Heart right ventricle (tissue), 16 donors: Measurements from ENCODE around the gene DDX39A. TPM values are rescaled to one million over a fixed set of nuclear protein-coding genes. Genes with fewer than 3 reads are reported as not detected.

Experiments used
- ATAC-seq, 8 donors: fragments of 200-7000 bp; cut with Tn5 transposase; one replicate each; pipeline ENCODE4 v1.9.1; 2020; ENCODE audit warnings: mild to moderate bottlenecking in 8 of 8, moderate library complexity in 8 of 8, moderate number of reproducible peaks in 1 of 8
- DNase-seq, 2 donors: peaks; one replicate each; pipeline ENCODE4 v3.0.0-alpha.2; 2020
- H3K27ac ChIP-seq, 10 donors: fragments of 200-600 bp; sonication (generic) in 2 of 10; one replicate each; pipeline versions ENCODE4 v1.5.0 to v1.8.0; 2020 to 2022; ENCODE audit warnings: mild to moderate bottlenecking in 3 of 10
- H3K27me3 ChIP-seq, 7 donors: fragments of 200-600 bp; one replicate each; pipeline ENCODE4 v1.8.0; 2021 to 2022; ENCODE audit warnings: mild to moderate bottlenecking in 2 of 7
- H3K36me3 ChIP-seq, 9 donors: fragments of 200-600 bp; sonication (generic) in 1 of 9; one replicate each; pipeline versions ENCODE4 v1.5.0 to v1.8.0; 2020 to 2022; ENCODE audit warnings: mild to moderate bottlenecking in 2 of 9
- H3K4me1 ChIP-seq, 9 donors: fragments of 200-600 bp; sonication (generic) in 1 of 9; one replicate each; pipeline versions ENCODE4 v1.5.0 to v1.8.0; 2020 to 2022; ENCODE audit warnings: mild to moderate bottlenecking in 4 of 9
- H3K4me3 ChIP-seq, 10 donors: fragments of 200-600 bp; sonication (generic) in 2 of 10; one replicate each; pipeline versions ENCODE4 v1.5.0 to v1.8.0; 2020 to 2022; ENCODE audit warnings: mild to moderate bottlenecking in 7 of 10, moderate library complexity in 2 of 10
- H3K9me3 ChIP-seq, 11 donors: fragments of 200-600 bp in 10 of 11; sonication (generic) in 2 of 11; one replicate each; pipeline versions ENCODE4 v1.5.0 to v1.8.0; 2013 to 2022; ENCODE audit warnings: mild to moderate bottlenecking in 2 of 11, control low read depth in 1 of 11, moderate library complexity in 1 of 11
- WGBS, 2 donors: extraction: QIAGEN DNeasy Blood & Tissue Kit; methylation state at CpG; one replicate each; pipeline ENCODE4 v1.1.7; 2013; ENCODE audit warnings: inconsistent platforms in 1 of 2; 5-methylcytosine and 5-hydroxymethylcytosine counted together
- intact Hi-C, 10 donors: fragments of 100-400 bp; cut with DNase I; formaldehyde crosslinking; loops; one replicate each; pipeline versions ENCODE4 v1.11.1 to v1.14.2; 2022
- polyA plus RNA-seq, 2 donors: library from polyadenylated mRNA; stranded (reverse); fragments of 200-250 nt; gene quantifications; one replicate each; pipeline ENCODE4 v1.2.3, GENCODE V29; 2013
- total RNA-seq, 10 donors: library from RNA; stranded (reverse); fragmentation: NEBNext Ultra II Directional in 3 of 10; extraction: Animal tissue kit (Norgen Biotek cat#: 25700) in 3 of 10; gene quantifications; one replicate each; pipeline versions ENCODE4 v1.2.1 to v1.2.4, GENCODE V29; 2021 to 2023
- TF ChIP-seq, protein P1 (sequence below), 9 donors: fragments of 200-600 bp; sonication (generic) in 2 of 9; IDR thresholded peaks; one replicate each; pipeline versions ENCODE4 v1.5.0 to v1.8.0; 2021 to 2022; ENCODE audit warnings: antibody characterized with exemption in 9 of 9, mild to moderate bottlenecking in 5 of 9, moderate library complexity in 1 of 9
- donor health status: Arrhythmogenic right ventricular cardiomyopathy.
- donor health status: ischemic (EF 13 %, LVEDD 7.1; RV severe dilation, severe dysfunction).
- donor health status: healthy with polysubstance abuse.
- donor health status: DM: no; HTN: yes; CAD: no.
- donor health status: DM: no; HTN: no; CAD: no.
- donor health status: ischemic (EF 25% LVEDD 6.9; RV normal size, moderate dysfunction).
- donor health status: ischemic (EF 25% LVEDD 5.7; RV mildly dilated, moderate dysfunction).
- donor health status: healthy.
- donor health status: DM: yes; HTN: yes; CAD: no.
- donor health status: Ischemic cardiomyopathy.
- donor health status: ischemic (EF 35%, LVEDD 5.7; RV mildly dilated, moderate dysfunction).
- donor health status: nonischemic (EF 11% LVEDD 7.7; RV severe dilation, severe dysfunction).
- donor health status: DM: yes; HTN: yes; CAD: no.
- donor health status: PGD.
- donor health status: ischemic (EF 29% LVEDD 5.4; RV normal size, mild dysfunction).
- donor health status: nonischemic (EF 23%, LVEDD 6.1; RV moderate dilation, normal function).

DDX39A gene
- total and polyA plus RNA-seq, 12 donors, result 15.4 to 110 (median 24.3) TPM

DNA sequence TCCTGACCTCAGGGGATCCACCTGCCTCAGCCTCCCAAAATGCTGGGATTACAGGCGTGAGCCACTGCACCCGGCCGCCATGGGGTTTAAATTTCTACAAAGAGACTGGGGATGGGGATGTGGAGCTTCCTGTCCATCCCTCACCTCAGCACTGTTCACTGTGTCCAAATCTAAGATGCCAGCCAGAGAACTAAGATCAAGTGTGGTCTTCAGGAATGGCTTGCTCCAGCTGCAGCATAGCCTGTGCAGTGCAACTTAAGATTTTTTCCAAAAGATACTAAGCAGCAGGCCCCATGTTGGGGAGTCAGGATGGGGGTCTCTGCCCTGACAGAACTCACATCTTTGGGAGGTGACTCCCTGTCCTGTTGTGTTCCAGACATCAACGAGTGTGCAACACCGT, 28.6 kb downstream of the DDX39A start:
- H3K27ac ChIP-seq, result no peak overlapping the region
- H3K9me3 ChIP-seq, result no peaks in the 10 kb centered on the region
- no peak for ATAC-seq
- no peak overlapping the region for H3K4me3 ChIP-seq
- intact Hi-C loops, result loop anchor here in 1 of 10 donors (10.0 kb wide), 1 partner anchor 374 kb away; no protein-coding TSS in a partner anchor
- TF ChIP-seq, protein P1, sequence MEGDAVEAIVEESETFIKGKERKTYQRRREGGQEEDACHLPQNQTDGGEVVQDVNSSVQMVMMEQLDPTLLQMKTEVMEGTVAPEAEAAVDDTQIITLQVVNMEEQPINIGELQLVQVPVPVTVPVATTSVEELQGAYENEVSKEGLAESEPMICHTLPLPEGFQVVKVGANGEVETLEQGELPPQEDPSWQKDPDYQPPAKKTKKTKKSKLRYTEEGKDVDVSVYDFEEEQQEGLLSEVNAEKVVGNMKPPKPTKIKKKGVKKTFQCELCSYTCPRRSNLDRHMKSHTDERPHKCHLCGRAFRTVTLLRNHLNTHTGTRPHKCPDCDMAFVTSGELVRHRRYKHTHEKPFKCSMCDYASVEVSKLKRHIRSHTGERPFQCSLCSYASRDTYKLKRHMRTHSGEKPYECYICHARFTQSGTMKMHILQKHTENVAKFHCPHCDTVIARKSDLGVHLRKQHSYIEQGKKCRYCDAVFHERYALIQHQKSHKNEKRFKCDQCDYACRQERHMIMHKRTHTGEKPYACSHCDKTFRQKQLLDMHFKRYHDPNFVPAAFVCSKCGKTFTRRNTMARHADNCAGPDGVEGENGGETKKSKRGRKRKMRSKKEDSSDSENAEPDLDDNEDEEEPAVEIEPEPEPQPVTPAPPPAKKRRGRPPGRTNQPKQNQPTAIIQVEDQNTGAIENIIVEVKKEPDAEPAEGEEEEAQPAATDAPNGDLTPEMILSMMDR (IDR thresholded peaks at IDR 0.05), result no peak
- no peak for DNase-seq
- H3K36me3 ChIP-seq, result peaks cover 4 to 82% (median 31%) of the 10 kb centered on the region in 9 donors
- WGBS, 2 donors, result 94% methylated on average over 5 of the region's 5 CpGs
- peaks cover 0 to 25% (median 0%) of the 10 kb centered on the region in 9 donors for H3K4me1 ChIP-seq
- no peaks in the 10 kb centered on the region for H3K27me3 ChIP-seq

DNA sequence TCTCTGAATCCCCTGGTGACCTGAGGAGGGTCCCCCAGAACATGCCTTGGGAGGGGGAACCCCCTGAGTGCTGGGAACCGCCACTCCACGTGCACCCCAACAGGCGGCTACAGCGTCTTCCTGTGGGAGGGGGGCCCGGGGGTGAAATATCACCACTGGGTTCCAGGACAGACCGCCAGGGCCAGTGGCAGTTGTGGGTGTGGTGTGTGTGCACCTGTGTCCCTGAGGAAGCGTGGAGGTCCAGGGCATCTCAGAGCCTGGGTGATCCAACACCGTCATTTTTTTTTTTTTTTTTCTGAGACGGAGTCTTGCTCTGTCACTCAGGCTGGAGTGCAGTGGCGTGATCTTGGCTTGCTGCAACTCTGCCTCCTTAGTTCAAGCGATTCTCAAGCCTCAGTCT, 33.6 kb downstream of the DDX39A start:
- H3K4me1 ChIP-seq, result peaks cover 7 to 70% (median 35%) of the 10 kb centered on the region in 9 donors
- H3K27ac ChIP-seq, result peak overlapping the region in 3 of 10 donors; percentile 28 to 96 (median 82)
- no peak for DNase-seq

DNA sequence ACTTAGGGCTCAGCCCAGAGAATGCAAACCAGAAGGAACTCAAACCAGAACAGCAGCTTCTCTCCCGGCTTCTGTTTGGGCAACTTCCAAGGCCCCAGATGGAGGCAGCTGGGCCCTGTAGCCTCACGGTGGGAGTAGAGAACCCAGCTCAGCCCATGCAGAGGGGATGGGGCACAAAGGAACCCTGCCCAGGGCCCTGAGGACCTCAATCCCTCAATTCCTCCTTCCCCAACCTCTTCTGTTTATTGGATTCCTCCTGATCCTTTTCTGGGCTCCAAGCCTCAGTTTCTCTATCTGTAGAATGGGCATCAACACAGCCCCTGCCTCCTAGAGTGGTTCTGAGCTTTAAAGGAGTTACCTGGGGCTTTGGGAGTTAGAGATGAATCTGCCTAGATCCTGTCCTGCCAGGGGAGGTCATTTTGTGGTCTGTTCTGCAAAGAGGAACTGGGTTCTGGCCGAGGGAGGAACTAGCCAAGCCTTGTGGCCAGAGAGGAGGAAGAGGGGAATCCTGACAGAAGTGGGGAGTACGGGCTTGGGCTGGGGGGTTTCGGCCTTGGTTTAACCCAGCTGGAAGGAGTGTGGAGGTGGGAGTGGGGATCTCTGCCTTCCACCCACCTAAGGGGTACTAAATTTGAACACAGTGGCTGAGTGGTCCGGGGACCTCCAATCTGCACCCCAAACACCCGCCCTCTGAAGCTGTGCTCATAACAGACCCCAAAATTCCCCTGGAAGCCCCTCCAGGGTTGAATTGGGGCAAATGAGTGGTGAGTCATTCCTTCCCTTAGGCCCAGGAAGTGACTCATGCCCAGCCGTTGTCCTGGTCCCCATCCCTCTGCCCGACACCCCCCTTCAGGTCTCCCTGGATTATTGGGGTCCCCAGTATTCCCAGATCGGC, 35.2 kb downstream of the DDX39A start:
- Histone ChIP-seq H3K27me3 (no peaks in the 10 kb centered on the region), H3K9me3 (no peaks in the 10 kb centered on the region), H3K4me1 (peaks cover 7 to 86% (median 51%) of the 10 kb centered on the region in 9 donors), H3K36me3 (peaks cover 0 to 23% (median 0%) of the 10 kb centered on the region in 9 donors), H3K27ac (peak overlapping the region; percentile 12 to 96 (median 75)), H3K4me3 (peak overlapping the region in 9 of 10 donors; percentile 15 to 96 (median 79))
- ATAC-seq (peak in 3 of 8 donors; percentile 11 to 32 (median 12)), DNase-seq (peak; percentile 42 to 51)
- intact Hi-C loops, result no loop called here
- TF ChIP-seq, protein P1 (IDR thresholded peaks at IDR 0.05), result no peak
- WGBS, 2 donors, result 42 to 53% methylated on average over 10 of the region's 10 CpGs

More for the DNA sequence above, 33.6 kb downstream of the DDX39A start:
- WGBS, 2 donors, result 82 to 84% methylated on average over 9 to 11 of the region's 11 CpGs
- Histone ChIP-seq H3K36me3 (peaks cover 0 to 31% (median 4%) of the 10 kb centered on the region in 9 donors), H3K9me3 (no peaks in the 10 kb centered on the region), H3K4me3 (peak overlapping the region in 1 of 10 donors; percentile 79), H3K27me3 (no peaks in the 10 kb centered on the region)
- ATAC-seq, result no peak
- TF ChIP-seq, protein P1 (IDR thresholded peaks at IDR 0.05), result no peak
- intact Hi-C loops, result no loop called here

DNA sequence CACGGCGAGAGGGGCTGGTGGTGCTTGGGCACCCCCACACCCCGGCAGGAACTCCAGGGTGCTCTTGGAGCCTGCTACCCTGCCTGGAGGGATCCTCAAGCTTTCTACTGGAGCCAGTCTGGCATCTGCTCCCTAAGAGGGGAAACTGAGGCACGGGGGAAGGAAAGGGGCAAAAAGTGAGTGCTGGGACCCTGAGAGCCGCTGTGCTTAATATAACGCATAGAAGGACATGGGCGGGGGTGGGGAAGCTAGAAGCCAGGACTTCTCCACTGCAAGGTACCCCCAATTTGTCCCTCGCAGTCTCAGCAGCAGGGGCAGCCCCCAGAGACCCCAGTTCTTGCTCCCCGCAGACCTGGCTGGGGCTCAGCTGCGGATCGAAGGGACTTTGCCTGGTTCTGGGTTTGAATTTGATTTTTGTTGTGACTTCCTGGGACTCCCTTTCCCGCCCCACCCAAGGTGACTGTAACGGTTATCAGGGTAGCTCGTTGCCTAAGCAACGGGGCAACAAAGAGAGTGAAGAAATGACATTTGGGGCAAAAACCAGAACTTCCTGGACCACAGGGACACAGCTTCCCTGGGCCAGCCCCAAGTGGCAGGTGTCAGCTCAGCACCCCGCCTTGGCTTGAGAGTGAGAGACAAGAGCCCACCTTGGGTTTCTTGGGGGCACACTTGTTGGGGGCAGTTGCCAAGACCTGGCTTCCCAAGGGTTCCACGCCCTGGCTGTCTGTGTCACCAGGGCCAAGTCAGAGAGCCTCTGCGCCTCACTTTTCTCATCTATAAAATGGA, 37.3 kb downstream of the DDX39A start:
- DNase-seq (peak; percentile 40 to 48), ATAC-seq (peak; percentile 3 to 52 (median 13))
- Histone ChIP-seq H3K27ac (peak overlapping the region; percentile 73 to 96 (median 94)), H3K27me3 (no peaks in the 10 kb centered on the region), H3K9me3 (no peaks in the 10 kb centered on the region), H3K36me3 (peaks cover 0 to 6% (median 0%) of the 10 kb centered on the region in 9 donors), H3K4me3 (peak overlapping the region; percentile 63 to 96 (median 78)), H3K4me1 (peaks cover 7 to 77% (median 56%) of the 10 kb centered on the region in 9 donors)
- TF ChIP-seq, protein P1 (IDR thresholded peaks at IDR 0.05), result no peak
- WGBS, 2 donors, result 19 to 28% methylated on average over 18 of the region's 18 CpGs
- intact Hi-C loops, result no loop called here
